ENCODE data around the gene LMO7. TPM values are rescaled to one million over a fixed set of nuclear protein-coding genes. Genes with fewer than 3 reads are reported as not detected.

The LMO7 gene
- total and polyA plus RNA-seq, 8 donors, result 17.1 to 214 (median 72.4) TPM

DNA sequence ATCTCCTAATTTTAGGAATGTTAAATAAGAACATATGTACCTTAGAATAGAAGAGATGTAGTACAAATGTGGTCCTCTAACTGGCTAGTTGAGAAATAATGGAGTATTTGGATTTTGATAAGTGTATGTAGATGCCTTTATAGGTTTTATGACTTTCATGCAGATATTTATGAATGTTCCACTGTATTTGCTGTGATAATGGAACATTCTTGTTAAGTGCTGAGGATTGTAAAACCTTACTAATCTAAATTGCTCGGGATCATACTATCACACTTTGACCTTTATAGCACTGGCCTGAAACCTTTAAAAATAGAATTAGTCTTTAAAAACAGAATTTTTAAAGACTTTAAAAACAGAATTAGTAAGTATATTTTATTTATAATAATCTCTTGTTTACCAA, 135.1 kb downstream of the LMO7 start:
- H3K9me3 ChIP-seq, result no peaks in the 10 kb centered on the region
- H3K4me1 ChIP-seq, result peaks cover 7 to 55% (median 26%) of the 10 kb centered on the region in 4 donors
- peak overlapping the region in 1 of 5 donors; percentile 2 for H3K27ac ChIP-seq
- intact Hi-C loops (cut with DNase I; ENCODE audit: low total_unique reads), result no loop called here
- TF ChIP-seq EP300 (IDR thresholded peaks at IDR 0.05) (no peak), POLR2A (IDR thresholded peaks at IDR 0.05) (no peak), POLR2AphosphoS5 (IDR thresholded peaks at IDR 0.05) (no peak)
- TF ChIP-seq, protein P1, sequence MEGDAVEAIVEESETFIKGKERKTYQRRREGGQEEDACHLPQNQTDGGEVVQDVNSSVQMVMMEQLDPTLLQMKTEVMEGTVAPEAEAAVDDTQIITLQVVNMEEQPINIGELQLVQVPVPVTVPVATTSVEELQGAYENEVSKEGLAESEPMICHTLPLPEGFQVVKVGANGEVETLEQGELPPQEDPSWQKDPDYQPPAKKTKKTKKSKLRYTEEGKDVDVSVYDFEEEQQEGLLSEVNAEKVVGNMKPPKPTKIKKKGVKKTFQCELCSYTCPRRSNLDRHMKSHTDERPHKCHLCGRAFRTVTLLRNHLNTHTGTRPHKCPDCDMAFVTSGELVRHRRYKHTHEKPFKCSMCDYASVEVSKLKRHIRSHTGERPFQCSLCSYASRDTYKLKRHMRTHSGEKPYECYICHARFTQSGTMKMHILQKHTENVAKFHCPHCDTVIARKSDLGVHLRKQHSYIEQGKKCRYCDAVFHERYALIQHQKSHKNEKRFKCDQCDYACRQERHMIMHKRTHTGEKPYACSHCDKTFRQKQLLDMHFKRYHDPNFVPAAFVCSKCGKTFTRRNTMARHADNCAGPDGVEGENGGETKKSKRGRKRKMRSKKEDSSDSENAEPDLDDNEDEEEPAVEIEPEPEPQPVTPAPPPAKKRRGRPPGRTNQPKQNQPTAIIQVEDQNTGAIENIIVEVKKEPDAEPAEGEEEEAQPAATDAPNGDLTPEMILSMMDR (IDR thresholded peaks at IDR 0.05), result no peak
- no peak for DNase-seq
- 29 to 43% (median 33%) methylated on average over 1 of the region's 1 CpG for WGBS, 5 donors
- no peaks in the 10 kb centered on the region for H3K27me3 ChIP-seq
- H3K4me3 ChIP-seq, result no peak overlapping the region
- no peaks in the 10 kb centered on the region for H3K36me3 ChIP-seq

GRCh38 chr13:75771818-75772217, 135.7 kb downstream of the LMO7 start:
- peak in 1 of 2 donors; percentile 34 for DNase-seq
- H3K27me3 ChIP-seq, result no peaks in the 10 kb centered on the region
- no peak overlapping the region for H3K4me3 ChIP-seq
- no peaks in the 10 kb centered on the region for H3K9me3 ChIP-seq
- TF ChIP-seq POLR2A (IDR thresholded peaks at IDR 0.05) (no peak), EP300 (IDR thresholded peaks at IDR 0.05) (no peak), POLR2AphosphoS5 (IDR thresholded peaks at IDR 0.05) (no peak)
- TF ChIP-seq, protein P1 (IDR thresholded peaks at IDR 0.05), result no peak
- H3K36me3 ChIP-seq, result no peaks in the 10 kb centered on the region
- peaks cover 7 to 60% (median 24%) of the 10 kb centered on the region in 4 donors for H3K4me1 ChIP-seq
- peak overlapping the region in 2 of 5 donors; percentile 3 to 32 for H3K27ac ChIP-seq
- intact Hi-C loops (cut with DNase I; ENCODE audit: low total_unique reads), result no loop called here

DNA sequence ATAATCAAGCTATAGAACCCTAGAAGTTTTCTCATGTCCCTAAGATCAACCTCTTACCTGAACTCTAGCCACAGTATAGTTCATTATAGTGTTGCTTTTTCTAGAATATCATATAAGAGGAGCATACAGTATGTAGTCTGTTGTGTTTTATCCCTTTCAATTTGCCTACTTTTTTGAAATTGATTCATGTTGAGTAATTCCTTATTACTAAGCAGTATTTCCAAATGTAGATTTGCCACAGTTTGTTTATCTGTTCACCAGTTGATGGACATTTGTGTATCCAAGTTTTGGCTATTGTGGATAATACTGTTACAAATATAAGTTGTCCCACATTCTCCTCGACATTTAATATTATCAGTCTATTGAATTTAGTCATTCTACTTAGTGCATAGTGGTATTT, 138.0 kb downstream of the LMO7 start:
- Histone ChIP-seq H3K27me3 (no peaks in the 10 kb centered on the region), H3K27ac (no peak overlapping the region), H3K4me1 (peaks cover 7 to 51% (median 17%) of the 10 kb centered on the region in 4 donors), H3K36me3 (peaks cover 0 to 9% (median 0%) of the 10 kb centered on the region in 4 donors), H3K9me3 (no peaks in the 10 kb centered on the region), H3K4me3 (no peak overlapping the region)
- 63 to 86% (median 82%) methylated on average over 1 of the region's 1 CpG for WGBS, 5 donors
- TF ChIP-seq, protein P1 (IDR thresholded peaks at IDR 0.05), result no peak
- TF ChIP-seq POLR2AphosphoS5 (IDR thresholded peaks at IDR 0.05) (no peak), EP300 (IDR thresholded peaks at IDR 0.05) (no peak), POLR2A (IDR thresholded peaks at IDR 0.05) (no peak)
- no peak for DNase-seq
- intact Hi-C loops (cut with DNase I; ENCODE audit: low total_unique reads), result no loop called here

- no peak overlapping the region for H3K4me3 ChIP-seq
- peaks cover 0 to 9% (median 0%) of the 10 kb centered on the region in 4 donors for H3K36me3 ChIP-seq
- peaks cover 0 to 10% (median 0%) of the 10 kb centered on the region in 4 donors for H3K9me3 ChIP-seq
- intact Hi-C loops (cut with DNase I; ENCODE audit: low total_unique reads), result no loop called here
- no peaks in the 10 kb centered on the region for H3K27me3 ChIP-seq
- TF ChIP-seq POLR2A (IDR thresholded peaks at IDR 0.05) (no peak), EP300 (IDR thresholded peaks at IDR 0.05) (no peak), POLR2AphosphoS5 (IDR thresholded peaks at IDR 0.05) (no peak)
- TF ChIP-seq, protein P1 (IDR thresholded peaks at IDR 0.05), result no peak
- no peak for DNase-seq
- 26 to 53% (median 44%) methylated on average over 3 of the region's 3 CpGs for WGBS, 5 donors
- no peak overlapping the region for H3K27ac ChIP-seq
- peaks cover 0 to 33% (median 6%) of the 10 kb centered on the region in 4 donors for H3K4me1 ChIP-seq
Measured at GRCh38 chr13:75776550-75776949, 140.4 kb downstream of the LMO7 start.

Measured in stomach (tissue), 9 donors.